Activated CD4-positive, alpha-beta T cell treated with anti-CD3 and anti-CD28 coated beads for 1 hour (primary cell): Measurements from ENCODE around the gene FCGR1A.
"Not testable (repeated sequence)": the region's sequence is repeated elsewhere in the genome, so short reads cannot be mapped to it uniquely, and the experiment has no call there.

Source experiments
- DNase-seq: peaks from one replicate; pipeline ENCODE4 v3.0.0-alpha.2; 2020

The FCGR1A gene

DNA sequence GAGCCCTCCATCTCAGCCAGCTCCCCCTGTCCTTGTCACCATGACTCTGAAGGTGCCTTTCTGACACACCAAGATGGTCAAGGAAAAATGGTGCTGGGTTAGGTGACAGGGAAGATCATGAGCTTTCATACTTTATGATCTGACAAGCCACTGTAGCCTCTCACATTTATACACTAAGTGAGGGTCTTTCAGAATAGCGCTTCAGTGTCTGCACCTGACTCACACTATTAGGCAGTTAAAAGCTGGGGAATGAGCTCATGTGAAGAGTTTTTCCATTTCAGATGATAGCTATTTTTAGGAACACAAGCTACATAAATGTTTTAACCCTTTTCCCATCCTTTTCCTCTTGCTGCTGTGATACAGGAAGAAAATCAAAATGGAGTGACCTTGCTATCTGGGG, 4.2 kb upstream of the FCGR1A start:
- DNase-seq, result not testable (repeated sequence)

DNA sequence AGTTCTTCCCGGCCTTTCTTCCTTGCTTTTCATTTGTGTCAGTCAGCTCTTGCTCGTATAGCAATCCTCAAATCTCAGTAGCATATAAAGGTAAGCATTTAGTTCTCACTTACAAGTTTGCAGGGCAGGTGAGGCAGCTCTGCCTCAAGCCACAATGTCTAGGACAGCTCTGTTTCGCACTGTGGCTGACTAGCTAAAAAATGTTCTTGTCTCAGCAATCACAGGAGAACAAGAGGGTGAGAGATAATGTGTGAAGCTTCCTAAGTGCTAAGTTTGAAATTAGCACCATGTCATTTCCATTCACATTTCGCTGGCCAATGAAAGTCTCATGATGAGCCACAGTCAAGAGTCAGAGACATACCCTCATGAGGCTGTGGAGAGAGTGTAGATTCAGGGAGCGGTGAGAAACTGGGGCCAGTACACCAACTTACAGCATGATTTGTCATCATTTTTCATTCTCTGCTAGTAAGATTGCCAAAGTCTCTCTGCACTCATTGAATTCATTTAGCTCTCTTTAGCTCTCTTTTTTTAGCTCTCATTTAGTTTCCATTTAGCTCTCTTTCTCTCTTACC, 995 bp upstream of the FCGR1A start:
- DNase-seq, result not testable (repeated sequence)

DNA sequence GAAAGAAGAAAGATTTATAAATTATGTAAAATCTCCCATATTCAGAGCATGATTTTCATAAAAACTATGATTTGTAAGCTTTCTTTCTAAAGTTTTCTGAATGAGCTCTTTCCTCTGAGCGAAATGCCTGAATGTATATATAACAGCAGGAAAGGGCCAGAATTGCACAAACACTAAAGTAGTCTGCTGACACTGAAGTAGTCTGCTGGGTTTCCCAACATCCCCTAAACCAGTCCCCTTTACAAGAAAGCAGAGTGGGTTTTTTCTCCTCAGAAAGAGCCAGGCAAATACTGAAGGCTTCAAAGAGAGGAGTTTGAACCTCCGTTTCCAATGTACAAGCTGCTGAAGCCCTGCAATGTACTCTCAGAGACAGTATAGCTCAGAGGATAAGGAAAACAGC, 795 bp downstream of the FCGR1A start:
- not testable (repeated sequence) for DNase-seq

DNA sequence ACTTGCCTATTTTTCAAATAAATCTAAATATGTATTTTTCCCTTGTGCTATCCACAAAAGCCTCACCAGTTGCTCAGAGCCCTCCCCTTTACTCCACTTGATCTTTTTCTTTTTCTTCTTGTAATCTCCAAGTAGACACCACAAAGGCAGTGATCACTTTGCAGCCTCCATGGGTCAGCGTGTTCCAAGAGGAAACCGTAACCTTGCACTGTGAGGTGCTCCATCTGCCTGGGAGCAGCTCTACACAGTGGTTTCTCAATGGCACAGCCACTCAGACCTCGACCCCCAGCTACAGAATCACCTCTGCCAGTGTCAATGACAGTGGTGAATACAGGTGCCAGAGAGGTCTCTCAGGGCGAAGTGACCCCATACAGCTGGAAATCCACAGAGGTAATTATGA, 1.4 kb downstream of the FCGR1A start:
- DNase-seq, result not testable (repeated sequence)

DNA sequence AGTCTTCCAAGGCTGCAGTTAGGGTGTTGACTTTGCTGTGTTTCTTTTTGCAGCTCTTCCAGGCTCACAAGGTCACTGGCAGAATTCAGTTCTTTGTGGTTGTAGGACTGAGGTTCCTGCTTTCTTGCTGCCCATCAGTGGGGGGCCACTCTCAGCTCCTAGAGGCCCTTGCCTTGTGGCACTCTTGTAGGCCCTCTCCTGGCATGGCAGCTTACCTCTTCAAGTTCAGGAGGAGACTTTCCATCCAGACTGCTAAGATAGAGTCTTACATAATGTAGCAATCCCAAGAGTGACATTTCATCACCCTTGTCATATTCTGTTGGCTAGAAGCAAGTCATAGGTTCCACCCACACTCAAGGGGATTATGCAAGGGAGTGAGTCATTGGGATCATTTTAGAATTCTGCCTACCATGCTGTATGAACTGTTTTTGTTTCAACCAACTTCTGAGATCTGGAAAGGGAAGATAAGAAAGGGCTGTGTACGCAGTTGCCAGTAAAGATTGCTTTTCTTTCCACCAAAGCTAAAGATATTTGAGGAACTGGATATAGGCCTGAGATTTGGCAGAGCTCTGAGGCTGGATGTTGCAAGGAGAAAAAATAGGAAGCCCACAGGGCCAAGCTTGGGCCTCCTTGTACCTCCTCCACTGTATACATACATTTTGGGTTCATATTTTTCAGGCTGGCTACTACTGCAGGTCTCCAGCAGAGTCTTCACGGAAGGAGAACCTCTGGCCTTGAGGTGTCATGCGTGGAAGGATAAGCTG, 5.4 kb downstream of the FCGR1A start:
- DNase-seq, result not testable (repeated sequence)

DNA sequence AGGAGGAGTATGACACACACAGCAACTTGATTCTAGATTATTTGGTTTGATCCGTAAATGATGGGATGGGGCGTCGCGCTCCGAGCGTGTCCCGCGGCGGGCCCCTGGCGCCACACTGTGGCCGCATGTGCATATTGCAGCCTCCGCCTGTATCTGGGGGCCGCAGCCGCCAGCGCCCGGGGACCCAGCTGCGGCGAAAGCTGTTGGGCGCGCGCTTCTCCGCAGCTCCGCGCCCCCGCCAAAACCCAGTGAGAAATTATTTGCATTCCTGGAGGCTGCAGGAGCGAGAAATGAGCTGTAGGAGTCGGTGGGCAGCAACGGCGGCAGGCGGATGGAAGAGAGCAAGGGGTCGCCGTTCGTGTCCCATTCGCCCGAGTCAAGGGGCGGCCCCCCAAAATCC, 10.0 kb downstream of the FCGR1A start:
- peak; percentile 50 for DNase-seq

DNA sequence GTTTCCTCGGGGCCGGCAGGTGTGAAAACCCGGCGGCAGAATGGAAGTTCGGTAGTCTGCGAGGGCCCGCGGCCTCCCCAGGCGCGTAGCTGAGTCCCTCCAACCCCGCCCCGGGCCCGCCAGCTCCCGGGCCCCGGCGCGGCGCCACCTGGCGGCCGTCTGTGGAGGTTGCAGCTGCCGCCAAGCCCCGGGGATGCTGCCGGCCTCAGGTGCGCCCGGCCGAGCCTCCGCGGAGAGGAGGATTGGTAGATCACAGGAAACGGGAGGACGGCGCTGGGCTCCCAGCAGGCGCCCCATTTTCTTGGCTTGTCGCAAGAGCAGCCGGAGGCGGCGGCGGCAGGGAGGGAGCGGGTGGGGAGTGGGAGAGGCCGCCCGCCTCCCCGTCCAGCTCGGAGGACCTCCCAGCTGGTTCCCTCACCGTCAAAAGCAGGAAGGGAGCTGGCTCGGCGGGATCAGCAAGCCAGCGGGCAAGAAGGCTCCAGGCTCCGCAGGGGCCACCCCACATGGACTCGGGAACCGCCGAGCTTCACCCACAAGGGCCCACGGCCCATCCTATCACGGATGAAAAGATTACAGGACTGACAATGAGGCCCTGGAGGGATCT, 10.5 kb downstream of the FCGR1A start:
- DNase-seq, result peak; percentile 78

DNA sequence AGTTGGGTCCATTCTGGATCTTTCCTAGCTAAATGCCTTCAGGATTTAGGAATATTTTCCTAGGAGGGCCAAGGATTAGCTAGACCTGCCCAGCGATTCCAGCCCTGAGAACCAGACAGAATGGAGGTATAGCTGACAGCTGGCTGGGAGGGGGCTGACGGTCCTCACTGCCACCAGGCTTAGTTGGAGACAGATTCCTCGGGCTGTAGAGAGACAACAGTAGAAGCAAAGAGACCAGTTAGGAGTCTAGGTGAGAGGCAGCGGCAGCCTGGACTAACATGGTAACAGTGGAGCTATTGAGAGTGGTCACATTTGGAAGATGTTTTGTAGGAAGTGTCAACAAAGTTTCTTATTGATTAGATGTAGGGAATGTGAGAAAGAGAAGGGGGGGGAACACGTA, 11.4 kb downstream of the FCGR1A start:
- DNase-seq, result not testable (repeated sequence)

DNA sequence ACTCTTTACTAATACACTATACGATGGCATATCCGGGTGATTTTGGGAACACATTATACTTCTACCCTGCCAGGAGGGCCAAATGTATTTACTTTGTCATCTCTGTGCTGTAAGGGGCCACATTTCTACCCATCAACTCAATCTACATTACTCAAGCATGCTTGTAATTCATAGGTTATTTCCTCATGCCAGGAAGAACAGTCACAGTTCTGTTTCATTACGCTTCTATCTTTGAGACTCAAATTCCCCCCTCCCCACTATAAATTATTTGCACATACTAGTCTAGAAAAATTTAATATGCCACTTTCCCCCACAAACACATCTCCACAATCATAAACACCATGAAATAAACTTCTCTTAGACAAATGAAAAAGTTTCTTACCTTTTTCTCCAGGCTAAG, 19.1 kb downstream of the FCGR1A start:
- not testable (repeated sequence) for DNase-seq

DNA sequence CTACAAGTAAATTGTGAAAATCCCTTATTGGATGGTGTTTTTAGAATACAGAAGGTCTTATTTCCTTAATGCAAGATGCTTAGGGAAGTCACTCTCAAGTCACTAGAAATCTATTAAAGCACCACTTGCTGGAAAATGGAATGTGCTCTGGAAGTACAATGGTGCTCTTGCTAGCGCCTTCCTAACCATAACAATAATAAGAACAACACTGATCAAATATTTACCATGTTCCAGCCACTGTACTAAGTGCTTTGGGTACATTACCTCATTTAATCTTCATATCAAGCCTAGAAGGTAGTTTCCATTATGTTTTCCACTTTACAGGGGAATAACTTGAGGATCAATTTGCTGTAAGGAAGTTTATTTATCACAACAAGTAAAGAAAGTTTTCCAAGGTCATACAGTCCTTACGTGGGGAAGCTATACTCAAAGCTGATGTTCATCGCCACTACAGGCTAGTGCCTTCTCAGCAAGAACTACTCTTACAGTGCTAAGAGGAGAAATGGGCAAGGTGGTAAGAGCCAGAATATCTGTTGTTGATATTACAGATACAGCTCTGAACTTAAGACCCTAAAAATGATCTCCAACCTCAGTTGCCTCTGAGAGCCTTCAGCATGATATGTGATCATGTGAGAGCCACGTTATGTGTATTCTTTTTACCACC, 22.1 kb downstream of the FCGR1A start:
- not testable (repeated sequence) for DNase-seq

DNA sequence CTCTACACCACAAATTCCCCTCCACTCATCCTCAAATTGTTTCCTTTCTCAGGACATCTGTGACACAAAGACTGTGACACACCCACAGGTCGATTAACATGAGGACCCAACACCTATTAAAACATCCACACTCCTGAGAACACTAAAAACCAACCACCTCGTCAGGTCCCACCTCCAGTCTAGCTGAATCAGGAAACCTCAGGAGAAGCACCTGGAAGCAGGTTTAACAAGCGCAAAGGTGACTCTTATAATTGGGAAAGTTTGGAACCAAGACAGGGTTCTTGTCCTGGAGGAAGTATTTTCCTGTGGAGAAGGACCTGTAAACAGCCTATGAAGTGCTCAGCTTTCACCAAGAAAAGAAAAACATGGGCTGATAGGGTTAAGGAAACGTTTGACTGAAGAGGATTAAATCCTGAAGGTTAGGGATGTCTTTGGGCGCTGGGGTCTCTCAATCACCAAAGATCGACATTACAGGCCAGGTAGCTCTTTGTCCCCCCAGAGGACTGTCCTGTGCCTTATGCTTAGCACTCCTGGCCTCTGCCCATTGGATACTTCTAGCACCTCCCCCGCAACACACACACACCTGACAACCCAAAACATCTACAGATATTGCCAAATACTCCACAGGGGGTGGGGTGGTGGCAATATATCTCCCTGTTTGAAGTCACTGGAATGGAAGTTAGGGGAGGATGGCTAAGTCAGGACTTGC, 28.4 kb downstream of the FCGR1A start:
- not testable (repeated sequence) for DNase-seq

DNA sequence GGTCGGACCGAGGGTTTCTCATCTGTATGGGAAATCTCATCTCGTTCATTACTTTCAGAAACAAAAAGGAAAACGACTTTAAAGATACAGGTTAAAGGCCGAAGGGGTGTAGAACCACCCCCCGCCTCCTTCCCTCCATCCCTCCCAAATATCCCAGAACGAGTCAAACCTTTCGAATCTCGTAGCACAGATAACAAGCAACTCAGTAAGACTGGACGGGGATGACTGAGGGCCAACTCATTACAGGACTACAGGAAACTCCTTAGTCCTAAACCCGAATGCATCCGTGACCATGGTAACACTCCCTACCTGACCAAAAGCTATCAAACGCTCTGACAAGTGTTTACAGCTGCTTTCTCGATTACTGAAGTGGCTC, 29.0 kb downstream of the FCGR1A start:
- DNase-seq, result not testable (repeated sequence)

DNA sequence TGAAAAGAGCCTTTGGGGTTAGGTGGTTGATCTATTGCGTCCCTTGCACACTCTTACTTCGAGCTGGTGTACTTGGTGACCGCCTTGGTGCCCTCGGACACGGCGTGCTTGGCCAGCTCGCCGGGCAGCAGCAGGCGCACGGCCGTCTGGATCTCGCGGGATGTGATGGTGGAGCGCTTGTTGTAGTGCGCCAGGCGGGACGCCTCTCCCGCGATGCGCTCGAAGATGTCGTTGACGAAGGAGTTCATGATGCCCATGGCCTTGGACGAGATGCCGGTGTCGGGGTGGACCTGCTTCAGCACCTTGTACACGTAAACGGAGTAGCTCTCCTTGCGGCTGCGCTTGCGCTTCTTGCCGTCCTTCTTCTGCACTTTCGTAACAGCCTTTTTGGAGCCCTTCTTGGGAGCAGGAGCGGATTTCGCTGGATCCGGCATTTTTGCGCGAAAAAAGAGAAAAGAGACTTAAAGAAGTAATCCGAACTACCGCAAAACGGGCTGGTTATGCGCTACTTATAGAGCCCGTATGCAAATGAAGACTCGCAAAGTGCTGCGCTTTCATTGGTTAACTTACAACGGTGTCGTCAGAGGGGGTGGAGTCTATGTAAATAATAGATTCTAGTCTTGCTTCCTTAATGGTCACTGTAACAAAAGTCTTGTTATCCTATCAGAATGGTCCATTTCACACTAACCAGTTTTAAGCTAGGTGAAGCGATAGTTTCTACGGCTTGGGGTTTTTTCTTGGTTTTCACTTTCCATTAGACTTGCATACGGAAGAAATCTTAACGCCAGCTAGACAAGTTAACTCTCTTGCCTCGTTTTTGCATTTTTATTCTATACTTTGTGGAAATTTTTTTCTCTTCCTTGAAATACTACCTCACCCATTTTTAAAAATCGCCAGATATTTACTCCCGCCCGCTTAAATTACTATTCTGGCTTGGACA, 29.7 kb downstream of the FCGR1A start:
- DNase-seq, result peak; percentile 71

DNA sequence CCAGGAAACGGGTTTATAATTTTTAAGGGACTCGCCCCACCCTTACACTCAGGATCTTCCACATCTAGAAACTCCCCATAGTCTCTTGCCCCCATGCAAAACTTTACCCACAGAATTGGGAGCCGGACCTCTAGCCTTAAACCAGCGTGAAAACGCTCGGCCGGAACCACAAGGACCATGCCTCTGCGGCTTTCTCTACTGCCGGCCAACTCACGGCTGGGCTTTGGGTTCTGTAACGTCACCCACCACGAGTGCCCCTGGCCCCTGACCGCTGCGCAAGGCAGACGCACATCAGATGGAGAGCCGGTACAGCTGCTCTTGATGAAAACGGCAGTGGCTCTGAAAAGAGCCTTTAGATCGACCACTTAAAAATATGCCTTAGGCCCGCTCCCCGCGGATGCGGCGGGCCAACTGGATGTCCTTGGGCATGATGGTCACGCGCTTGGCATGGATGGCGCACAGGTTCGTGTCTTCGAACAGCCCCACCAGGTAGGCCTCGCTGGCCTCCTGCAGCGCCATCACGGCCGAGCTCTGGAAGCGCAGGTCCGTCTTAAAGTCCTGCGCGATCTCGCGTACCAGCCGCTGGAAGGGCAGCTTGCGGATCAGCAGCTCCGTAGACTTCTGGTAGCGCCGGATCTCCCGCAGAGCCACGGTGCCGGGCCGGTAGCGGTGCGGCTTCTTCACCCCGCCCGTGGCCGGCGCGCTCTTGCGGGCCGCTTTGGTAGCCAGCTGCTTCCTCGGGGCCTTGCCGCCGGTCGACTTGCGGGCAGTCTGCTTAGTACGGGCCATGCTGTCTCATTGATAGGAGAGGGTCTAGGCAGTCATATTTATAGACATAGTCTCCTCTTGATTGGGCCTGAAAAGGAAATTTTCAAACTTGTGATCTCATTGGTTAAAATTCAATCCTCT, 30.7 kb downstream of the FCGR1A start:
- peak; percentile 53 for DNase-seq

DNA sequence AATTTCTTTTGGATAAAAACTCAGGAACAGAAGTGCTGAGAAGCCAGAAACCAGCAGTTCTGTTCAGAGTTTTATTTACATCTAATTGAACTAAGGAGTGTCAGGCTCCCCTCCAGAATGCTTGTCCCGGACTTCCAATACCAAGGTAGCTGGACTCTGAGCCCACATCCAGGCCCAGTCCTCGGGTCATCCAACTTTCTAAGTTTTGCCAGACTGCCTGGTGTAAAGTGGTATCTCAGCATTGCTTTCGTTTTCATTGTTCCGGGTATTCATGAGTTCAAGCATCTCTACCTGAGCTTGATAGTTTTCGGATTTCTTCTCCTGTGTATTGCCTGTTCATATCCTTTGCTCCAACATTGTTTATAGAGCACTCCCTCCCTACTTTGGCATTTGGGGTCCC, 37.9 kb downstream of the FCGR1A start:
- DNase-seq, result not testable (repeated sequence)

DNA sequence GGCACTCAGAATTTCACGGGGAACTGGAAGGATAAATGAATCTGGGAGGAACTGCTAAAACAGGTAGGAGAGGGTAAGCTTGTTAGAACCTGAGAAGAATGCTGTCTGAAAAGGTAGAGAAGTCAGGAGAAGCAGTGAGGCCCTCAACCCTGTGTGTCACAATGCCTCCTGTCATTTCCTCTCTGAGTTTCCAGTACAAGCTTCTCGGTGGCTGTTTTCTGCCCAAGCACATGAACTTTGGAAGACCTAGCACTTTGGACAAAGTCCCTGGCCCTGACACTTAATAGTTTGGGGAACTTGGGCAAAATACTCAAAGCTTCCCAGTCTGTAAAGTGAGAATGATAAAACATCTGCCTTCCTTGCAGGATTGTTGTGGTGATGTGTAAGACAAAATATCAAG, 44.1 kb downstream of the FCGR1A start:
- not testable (repeated sequence) for DNase-seq

DNA sequence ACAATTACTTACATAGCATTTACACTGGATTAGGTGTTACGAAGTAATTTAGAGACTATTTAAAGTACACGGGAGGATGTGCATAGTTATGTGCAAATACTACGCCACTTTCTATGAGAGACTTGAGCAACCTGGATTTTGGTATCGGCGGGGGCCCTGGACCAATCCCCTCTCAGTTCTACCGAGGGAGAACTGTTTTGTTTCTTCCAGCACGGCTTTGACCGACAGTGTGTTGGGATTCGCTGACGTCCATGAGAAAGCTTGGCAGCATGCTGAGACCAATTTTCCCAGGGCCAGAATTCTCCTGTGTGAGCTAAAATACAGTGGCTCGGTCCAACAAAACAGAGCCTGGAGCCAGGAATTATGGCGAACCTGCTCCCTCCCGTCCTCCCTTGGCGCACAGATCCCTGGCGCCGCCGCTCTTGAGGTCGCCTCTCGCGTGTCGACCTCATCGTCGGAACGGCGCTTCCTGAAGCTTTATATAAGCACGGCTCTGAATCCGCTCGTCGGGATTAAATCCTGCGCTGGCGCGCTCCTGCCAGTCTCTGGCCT, 49.3 kb downstream of the FCGR1A start:
- not testable (repeated sequence) for DNase-seq

DNA sequence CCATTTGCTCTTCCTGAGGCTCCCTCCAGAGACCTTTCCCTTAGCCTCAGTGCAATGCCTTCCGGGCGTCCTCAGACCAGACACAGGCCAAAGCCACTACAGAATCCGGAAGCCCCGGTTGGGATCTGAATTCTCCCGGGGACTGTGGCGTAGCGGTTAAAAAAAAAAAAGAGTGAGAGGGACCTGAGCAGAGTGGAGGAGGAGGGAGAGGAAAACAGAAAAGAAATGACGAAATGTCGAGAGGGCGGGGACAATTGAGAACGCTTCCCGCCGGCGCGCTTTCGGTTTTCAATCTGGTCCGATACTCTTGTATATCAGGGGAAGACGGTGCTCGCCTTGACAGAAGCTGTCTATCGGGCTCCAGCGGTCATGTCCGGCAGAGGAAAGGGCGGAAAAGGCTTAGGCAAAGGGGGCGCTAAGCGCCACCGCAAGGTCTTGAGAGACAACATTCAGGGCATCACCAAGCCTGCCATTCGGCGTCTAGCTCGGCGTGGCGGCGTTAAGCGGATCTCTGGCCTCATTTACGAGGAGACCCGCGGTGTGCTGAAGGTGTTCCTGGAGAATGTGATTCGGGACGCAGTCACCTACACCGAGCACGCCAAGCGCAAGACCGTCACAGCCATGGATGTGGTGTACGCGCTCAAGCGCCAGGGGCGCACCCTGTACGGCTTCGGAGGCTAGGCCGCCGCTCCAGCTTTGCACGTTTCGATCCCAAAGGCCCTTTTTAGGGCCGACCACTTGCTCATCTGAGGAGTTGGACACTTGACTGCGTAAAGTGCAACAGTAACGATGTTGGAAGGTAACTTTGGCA, 50.0 kb downstream of the FCGR1A start:
- not testable (repeated sequence) for DNase-seq

DNA sequence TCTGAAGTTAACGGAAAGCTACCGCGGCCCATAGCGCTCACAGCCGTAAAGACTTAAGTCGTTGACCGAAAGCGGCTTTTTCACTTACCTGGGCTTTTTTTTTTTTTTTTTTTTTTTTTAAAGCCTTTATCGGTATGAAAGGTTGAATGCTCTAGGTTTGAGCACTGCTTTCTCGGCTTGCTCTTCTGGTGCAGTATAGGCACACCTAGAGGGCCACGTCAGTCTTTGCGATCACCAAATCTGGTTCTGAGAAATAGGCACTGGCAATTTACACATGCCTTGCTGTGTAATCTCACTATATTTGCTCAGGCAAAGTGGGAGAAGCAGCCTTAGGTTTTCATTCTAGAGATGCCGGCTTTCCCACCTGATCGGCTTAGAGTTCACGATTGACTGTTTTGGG, 50.6 kb downstream of the FCGR1A start:
- DNase-seq, result not testable (repeated sequence)
